ENCODE measurements around the gene SLC22A1. TPM values are rescaled to one million over a fixed set of nuclear protein-coding genes. Genes with fewer than 3 reads are reported as not detected.

SLC22A1 gene
- total RNA-seq, 3 donors from 2014 or later = 0.98 to 3.2 (median 1.3) TPM

GRCh38 chr6:160128125-160128683 is 6.6 kb downstream of the SLC22A1 start:
- Histone ChIP-seq H3K27ac (no peak overlapping the region), H3K4me3 (no peak overlapping the region), H3K36me3 (no peaks in the 10 kb centered on the region), H3K27me3 (no peaks in the 10 kb centered on the region), H3K4me1 (no peaks in the 10 kb centered on the region), H3K9me3 (no peaks in the 10 kb centered on the region)
- intact Hi-C loops (cut with DNase I; ENCODE audit: low total_unique reads) = no loop called here
- no peak for TF ChIP-seq POLR2A (IDR thresholded peaks at IDR 0.05)
- no peak for TF ChIP-seq CTCF (IDR thresholded peaks at IDR 0.05)
- TF ChIP-seq POLR2AphosphoS5 (IDR thresholded peaks at IDR 0.05) = no peak
- DNase-seq (ENCODE audit: low spot score in 2 of 2) = no peak

GRCh38 chr6:160128879-160129516 is 7.4 kb downstream of the SLC22A1 start:
- H3K4me3 ChIP-seq = no peak overlapping the region
- no peaks in the 10 kb centered on the region for H3K36me3 ChIP-seq
- intact Hi-C loops (cut with DNase I; ENCODE audit: low total_unique reads) = no loop called here
- H3K9me3 ChIP-seq = no peaks in the 10 kb centered on the region
- TF ChIP-seq CTCF (IDR thresholded peaks at IDR 0.05) (no peak), POLR2A (IDR thresholded peaks at IDR 0.05) (no peak)
- H3K4me1 ChIP-seq = no peaks in the 10 kb centered on the region
- H3K27ac ChIP-seq = no peak overlapping the region
- H3K27me3 ChIP-seq = no peaks in the 10 kb centered on the region
- DNase-seq (ENCODE audit: low spot score in 2 of 2) = no peak

GRCh38 chr6:160129881-160130615 is 8.4 kb downstream of the SLC22A1 start:
- DNase-seq (ENCODE audit: low spot score in 2 of 2) = no peak
- intact Hi-C loops (cut with DNase I; ENCODE audit: low total_unique reads) = no loop called here
- no peaks in the 10 kb centered on the region for H3K4me1 ChIP-seq
- H3K27me3 ChIP-seq = no peaks in the 10 kb centered on the region
- no peak overlapping the region for H3K4me3 ChIP-seq
- TF ChIP-seq POLR2A (IDR thresholded peaks at IDR 0.05) (no peak), CTCF (IDR thresholded peaks at IDR 0.05) (no peak), POLR2AphosphoS5 (IDR thresholded peaks at IDR 0.05) (no peak)
- no peak overlapping the region for H3K27ac ChIP-seq
- no peaks in the 10 kb centered on the region for H3K9me3 ChIP-seq
- no peaks in the 10 kb centered on the region for H3K36me3 ChIP-seq

- Histone ChIP-seq H3K4me3 (no peak overlapping the region), H3K27ac (no peak overlapping the region), H3K9me3 (no peaks in the 10 kb centered on the region), H3K4me1 (no peaks in the 10 kb centered on the region), H3K27me3 (no peaks in the 10 kb centered on the region), H3K36me3 (no peaks in the 10 kb centered on the region)
- intact Hi-C loops (cut with DNase I; ENCODE audit: low total_unique reads) = no loop called here
- TF ChIP-seq POLR2AphosphoS5 (IDR thresholded peaks at IDR 0.05) (no peak), CTCF (IDR thresholded peaks at IDR 0.05) (no peak), POLR2A (IDR thresholded peaks at IDR 0.05) (no peak)
- DNase-seq (ENCODE audit: low spot score in 2 of 2) = no peak
Measured at GRCh38 chr6:160130729-160131484, 9.3 kb downstream of the SLC22A1 start.

Data from breast epithelium (tissue), 4 donors.